ENCODE data around the gene IRGQ.
"Not testable (repeated sequence)": the region's sequence is repeated elsewhere in the genome, so short reads cannot be mapped to it uniquely, and the experiment has no call there.

The IRGQ gene

GRCh38 chr19:43607238-43608205 is 11.6 kb upstream of the IRGQ start:
- Histone ChIP-seq H4K8ac (ENCODE audit: low read length) (no peak overlapping the region), H3K14ac (ENCODE audit: low read length in 2 of 2) (no peak overlapping the region), H2AK5ac (ENCODE audit: low read length, severe bottlenecking) (no peak overlapping the region), H3K4me2 (ENCODE audit: low read length, poor library complexity, severe bottlenecking) (no peak overlapping the region), H3K4ac (ENCODE audit: low read depth in 1 of 2, low read length in 2 of 2) (no peak overlapping the region), H2BK15ac (ENCODE audit: low read depth, poor library complexity, severe bottlenecking) (no peak overlapping the region), H3K23ac (ENCODE audit: low read length in 2 of 2) (no peak overlapping the region), H2BK5ac (ENCODE audit: low read depth, low read length, poor library complexity, severe bottlenecking) (no peak overlapping the region), H3K79me1 (replicated peaks; ENCODE audit: low read length, poor library complexity, severe bottlenecking) (peaks cover 49% of the 10 kb centered on the region), H3K27me3 (ENCODE audit: control insufficient read depth in 1 of 2, insufficient read depth in 1 of 2, low read length in 2 of 2) (no peaks in the 10 kb centered on the region), H3K4me3 (ENCODE audit: insufficient read depth in 1 of 2, low read depth in 1 of 2, low read length in 2 of 2) (no peak overlapping the region), H3K9ac (ENCODE audit: low read length) (no peak overlapping the region), H2BK120ac (ENCODE audit: low read depth, low read length) (no peak overlapping the region), H3K36me3 (ENCODE audit: control insufficient read depth in 1 of 2, insufficient read depth in 2 of 2, low read depth in 1 of 2, low read length in 2 of 2) (peaks cover 32 to 45% of the 10 kb centered on the region in 2 experiments), H4K91ac (ENCODE audit: low read length) (no peak overlapping the region), H2AFZ (ENCODE audit: low read depth, low read length) (no peak overlapping the region), H2BK12ac (ENCODE audit: low read length in 2 of 2) (no peak overlapping the region), H3K27ac (ENCODE audit: low read length, poor library complexity, severe bottlenecking) (no peak overlapping the region), H3K4me1 (ENCODE audit: control insufficient read depth, insufficient read depth, low read depth, low read length) (peaks cover 9% of the 10 kb centered on the region), H3K18ac (ENCODE audit: low read depth in 1 of 2, low read length in 2 of 2) (no peak overlapping the region), H3K9me3 (ENCODE audit: control insufficient read depth, low read length) (no peaks in the 10 kb centered on the region)
- 93% methylated on average over 21 of the region's 28 CpGs for WGBS
- DNase-seq = no peak

- Histone ChIP-seq H3K14ac (ENCODE audit: low read length in 2 of 2) (no peak overlapping the region), H3K4me3 (ENCODE audit: insufficient read depth in 1 of 2, low read depth in 1 of 2, low read length in 2 of 2) (no peak overlapping the region), H4K91ac (ENCODE audit: low read length) (no peak overlapping the region), H4K8ac (ENCODE audit: low read length) (no peak overlapping the region), H3K27me3 (ENCODE audit: control insufficient read depth in 1 of 2, insufficient read depth in 1 of 2, low read length in 2 of 2) (no peaks in the 10 kb centered on the region), H3K4me2 (ENCODE audit: low read length, poor library complexity, severe bottlenecking) (no peak overlapping the region), H2BK15ac (ENCODE audit: low read depth, poor library complexity, severe bottlenecking) (no peak overlapping the region), H3K18ac (ENCODE audit: low read depth in 1 of 2, low read length in 2 of 2) (no peak overlapping the region), H2BK12ac (ENCODE audit: low read length in 2 of 2) (no peak overlapping the region), H3K23ac (ENCODE audit: low read length in 2 of 2) (no peak overlapping the region), H3K9ac (ENCODE audit: low read length) (no peak overlapping the region), H2BK5ac (ENCODE audit: low read depth, low read length, poor library complexity, severe bottlenecking) (no peak overlapping the region), H2BK120ac (ENCODE audit: low read depth, low read length) (no peak overlapping the region), H3K27ac (ENCODE audit: low read length, poor library complexity, severe bottlenecking) (no peak overlapping the region), H3K4ac (ENCODE audit: low read depth in 1 of 2, low read length in 2 of 2) (no peak overlapping the region), H3K4me1 (ENCODE audit: control insufficient read depth, insufficient read depth, low read depth, low read length) (peaks cover 7% of the 10 kb centered on the region), H3K79me1 (replicated peaks; ENCODE audit: low read length, poor library complexity, severe bottlenecking) (peaks cover 44% of the 10 kb centered on the region), H2AK5ac (ENCODE audit: low read length, severe bottlenecking) (no peak overlapping the region), H3K36me3 (ENCODE audit: control insufficient read depth in 1 of 2, insufficient read depth in 2 of 2, low read depth in 1 of 2, low read length in 2 of 2) (peaks cover 32 to 44% of the 10 kb centered on the region in 2 experiments), H3K9me3 (ENCODE audit: control insufficient read depth, low read length) (no peaks in the 10 kb centered on the region), H2AFZ (ENCODE audit: low read depth, low read length) (no peak overlapping the region)
- WGBS = 98% methylated on average over 6 of the region's 7 CpGs
- DNase-seq = no peak
Observed at GRCh38 chr19:43606569-43607229, 10.8 kb upstream of the IRGQ start.

GRCh38 chr19:43605875-43606568 is 10.1 kb upstream of the IRGQ start:
- peaks cover 49% of the 10 kb centered on the region for H3K79me1 ChIP-seq (replicated peaks; ENCODE audit: low read length, poor library complexity, severe bottlenecking)
- H2BK5ac ChIP-seq (ENCODE audit: low read depth, low read length, poor library complexity, severe bottlenecking) = no peak overlapping the region
- H3K4me1 ChIP-seq (ENCODE audit: control insufficient read depth, insufficient read depth, low read depth, low read length) = peaks cover 6% of the 10 kb centered on the region
- no peak overlapping the region for H2AFZ ChIP-seq (ENCODE audit: low read depth, low read length)
- peaks cover 36 to 38% of the 10 kb centered on the region in 2 experiments for H3K36me3 ChIP-seq (ENCODE audit: control insufficient read depth in 1 of 2, insufficient read depth in 2 of 2, low read depth in 1 of 2, low read length in 2 of 2)
- H3K9ac ChIP-seq (ENCODE audit: low read length) = no peak overlapping the region
- H3K27ac ChIP-seq (ENCODE audit: low read length, poor library complexity, severe bottlenecking) = no peak overlapping the region
- no peaks in the 10 kb centered on the region for H3K27me3 ChIP-seq (ENCODE audit: control insufficient read depth in 1 of 2, insufficient read depth in 1 of 2, low read length in 2 of 2)
- no peak overlapping the region for H4K91ac ChIP-seq (ENCODE audit: low read length)
- no peak overlapping the region for H3K4me3 ChIP-seq (ENCODE audit: insufficient read depth in 1 of 2, low read depth in 1 of 2, low read length in 2 of 2)
- 90% methylated on average over 6 of the region's 7 CpGs for WGBS
- no peak overlapping the region for H2BK12ac ChIP-seq (ENCODE audit: low read length in 2 of 2)
- no peak overlapping the region for H2BK120ac ChIP-seq (ENCODE audit: low read depth, low read length)
- DNase-seq = no peak
- no peak overlapping the region for H3K18ac ChIP-seq (ENCODE audit: low read depth in 1 of 2, low read length in 2 of 2)
- no peak overlapping the region for H2BK15ac ChIP-seq (ENCODE audit: low read depth, poor library complexity, severe bottlenecking)
- no peak overlapping the region for H3K4me2 ChIP-seq (ENCODE audit: low read length, poor library complexity, severe bottlenecking)
- no peak overlapping the region for H4K8ac ChIP-seq (ENCODE audit: low read length)
- no peak overlapping the region for H3K14ac ChIP-seq (ENCODE audit: low read length in 2 of 2)
- H3K4ac ChIP-seq (ENCODE audit: low read depth in 1 of 2, low read length in 2 of 2) = no peak overlapping the region
- no peaks in the 10 kb centered on the region for H3K9me3 ChIP-seq (ENCODE audit: control insufficient read depth, low read length)
- H2AK5ac ChIP-seq (ENCODE audit: low read length, severe bottlenecking) = no peak overlapping the region
- H3K23ac ChIP-seq (ENCODE audit: low read length in 2 of 2) = no peak overlapping the region

DNA sequence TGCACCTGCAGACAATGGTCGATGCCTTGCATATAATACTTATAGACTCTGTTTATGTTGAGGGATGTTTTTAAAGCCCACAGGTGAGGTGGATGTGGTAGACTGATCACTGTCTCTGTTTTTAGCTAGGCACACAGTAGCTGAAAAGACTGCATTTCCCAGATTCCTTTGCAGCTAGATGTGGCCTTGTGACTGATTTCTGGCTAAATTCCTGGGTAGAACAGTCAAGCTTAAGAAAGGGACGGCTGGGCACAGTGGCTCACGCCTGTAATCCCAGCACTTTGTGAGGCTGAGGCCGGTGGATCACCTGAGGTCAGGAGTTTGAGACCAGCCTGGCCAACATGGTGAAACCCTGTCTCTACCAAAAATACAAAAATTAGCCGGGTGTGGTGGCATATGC is 4.4 kb upstream of the IRGQ start:
- peaks cover 40% of the 10 kb centered on the region for H3K79me1 ChIP-seq (replicated peaks; ENCODE audit: low read length, poor library complexity, severe bottlenecking)
- H2BK120ac ChIP-seq (ENCODE audit: low read depth, low read length); H3K27ac ChIP-seq (ENCODE audit: low read length, poor library complexity, severe bottlenecking); DNase-seq; H4K91ac ChIP-seq (ENCODE audit: low read length); H3K27me3 ChIP-seq (ENCODE audit: control insufficient read depth in 1 of 2, insufficient read depth in 1 of 2, low read length in 2 of 2); H3K23ac ChIP-seq (ENCODE audit: low read length in 2 of 2); H2AFZ ChIP-seq (ENCODE audit: low read depth, low read length); H2BK5ac ChIP-seq (ENCODE audit: low read depth, low read length, poor library complexity, severe bottlenecking); H2BK12ac ChIP-seq (ENCODE audit: low read length in 2 of 2); H3K18ac ChIP-seq (ENCODE audit: low read depth in 1 of 2, low read length in 2 of 2); H3K4me1 ChIP-seq (ENCODE audit: control insufficient read depth, insufficient read depth, low read depth, low read length); H3K9me3 ChIP-seq (ENCODE audit: control insufficient read depth, low read length); H4K8ac ChIP-seq (ENCODE audit: low read length); H2AK5ac ChIP-seq (ENCODE audit: low read length, severe bottlenecking); H3K4me2 ChIP-seq (ENCODE audit: low read length, poor library complexity, severe bottlenecking); H3K14ac ChIP-seq (ENCODE audit: low read length in 2 of 2); H3K4me3 ChIP-seq (ENCODE audit: insufficient read depth in 1 of 2, low read depth in 1 of 2, low read length in 2 of 2); H2BK15ac ChIP-seq (ENCODE audit: low read depth, poor library complexity, severe bottlenecking); H3K4ac ChIP-seq (ENCODE audit: low read depth in 1 of 2, low read length in 2 of 2): not testable (repeated sequence)
- peaks cover 24 to 41% of the 10 kb centered on the region in 2 experiments for H3K36me3 ChIP-seq (ENCODE audit: control insufficient read depth in 1 of 2, insufficient read depth in 2 of 2, low read depth in 1 of 2, low read length in 2 of 2)
- 98% methylated on average over 5 of the region's 5 CpGs for WGBS
- peak overlapping the region; percentile 49 for H3K9ac ChIP-seq (ENCODE audit: low read length)

Measured in mesenchymal stem cell (in vitro differentiated cells and primary cell).